ENCODE results near the gene CAST.

The CAST gene

GRCh38 chr5:96636046-96636445 is 26.1 kb upstream of the CAST start:
- no peak for TF ChIP-seq GATA3 (IDR thresholded peaks at IDR 0.05; ENCODE audit: low read depth, low read length)
- no peak for TF ChIP-seq GATA2 (IDR thresholded peaks at IDR 0.05; ENCODE audit: low read depth, low read length)

DNA sequence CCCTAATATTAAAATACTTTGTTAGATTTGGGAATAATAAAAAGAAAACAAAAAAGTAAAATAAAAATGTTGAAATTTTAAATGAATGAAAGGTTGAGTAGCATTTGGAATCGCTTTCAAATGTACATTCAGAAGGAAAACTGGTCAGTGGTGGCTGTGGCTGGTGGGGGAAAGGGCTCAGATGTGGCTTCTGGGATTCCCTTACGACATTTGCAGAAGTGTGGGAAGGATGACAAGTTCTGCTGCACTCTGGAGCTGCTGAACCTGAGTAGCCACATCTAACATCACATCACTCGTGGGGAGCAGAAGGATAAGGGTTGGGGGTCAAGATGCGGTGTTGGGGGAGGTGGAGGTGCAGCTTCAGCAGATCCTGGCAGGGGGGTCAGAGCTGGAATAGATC is 25.6 kb upstream of the CAST start:
- TF ChIP-seq GATA2 (IDR thresholded peaks at IDR 0.05; ENCODE audit: low read depth, low read length) (no peak), GATA3 (IDR thresholded peaks at IDR 0.05; ENCODE audit: low read depth, low read length) (no peak)

- no peak for TF ChIP-seq GATA2 (IDR thresholded peaks at IDR 0.05; ENCODE audit: low read depth, low read length)
These were observed 25.0 kb upstream of the CAST start for GRCh38 chr5:96637196-96637595.

DNA sequence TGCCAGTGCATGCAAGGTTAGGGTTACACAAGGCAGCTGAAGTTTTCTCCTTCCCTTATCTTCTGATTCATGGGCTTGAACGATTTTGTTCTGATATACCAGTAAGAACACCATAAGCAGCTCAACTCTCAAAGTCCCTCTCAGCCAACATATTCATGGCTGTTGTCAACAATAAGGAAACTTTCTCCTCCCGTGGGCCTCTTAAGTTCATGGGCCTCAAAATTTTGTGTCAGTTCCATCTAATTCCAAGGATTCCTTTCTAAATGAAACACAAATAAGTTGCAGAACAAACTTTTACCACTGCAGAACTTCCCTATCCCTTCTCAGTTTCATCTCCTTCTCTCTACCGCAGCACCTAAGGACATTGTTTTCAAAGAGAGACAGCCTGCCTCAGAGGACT is 23.6 kb upstream of the CAST start:
- no peak for TF ChIP-seq GATA2 (IDR thresholded peaks at IDR 0.05; ENCODE audit: low read depth, low read length)
- TF ChIP-seq GATA3 (IDR thresholded peaks at IDR 0.05; ENCODE audit: low read depth, low read length): no peak

- no peak for TF ChIP-seq GATA2 (IDR thresholded peaks at IDR 0.05; ENCODE audit: low read depth, low read length)
These were observed 21.5 kb upstream of the CAST start for GRCh38 chr5:96640696-96641095.

- TF ChIP-seq GATA2 (IDR thresholded peaks at IDR 0.05; ENCODE audit: low read depth, low read length): no peak
- no peak for TF ChIP-seq GATA3 (IDR thresholded peaks at IDR 0.05; ENCODE audit: low read depth, low read length)
These were observed 20.6 kb upstream of the CAST start for GRCh38 chr5:96641368-96642280.

DNA sequence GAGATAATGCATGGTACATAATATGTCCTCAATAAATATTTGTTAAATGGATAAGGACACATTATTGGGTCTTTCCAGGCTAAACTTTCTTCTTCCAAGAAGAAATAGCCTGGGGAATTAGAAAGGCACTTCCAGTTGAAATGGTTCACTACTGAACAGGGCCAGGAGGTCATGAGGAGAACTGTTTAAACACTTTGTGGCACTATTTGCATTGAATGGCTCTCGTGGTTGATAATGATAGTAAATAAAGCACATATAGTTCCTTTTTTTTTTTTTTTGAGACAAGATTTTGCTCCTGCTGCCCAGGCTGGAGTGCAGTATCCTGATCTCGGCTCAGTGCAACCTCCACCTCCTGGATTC is 19.9 kb upstream of the CAST start:
- TF ChIP-seq GATA3 (IDR thresholded peaks at IDR 0.05; ENCODE audit: low read depth, low read length) (no peak), GATA2 (IDR thresholded peaks at IDR 0.05; ENCODE audit: low read depth, low read length) (no peak)

GRCh38 chr5:96645091-96645490 is 17.1 kb upstream of the CAST start:
- no peak for TF ChIP-seq GATA3 (IDR thresholded peaks at IDR 0.05; ENCODE audit: low read depth, low read length)
- TF ChIP-seq GATA2 (IDR thresholded peaks at IDR 0.05; ENCODE audit: low read depth, low read length): no peak

- TF ChIP-seq GATA3 (IDR thresholded peaks at IDR 0.05; ENCODE audit: low read depth, low read length) (no peak), GATA2 (IDR thresholded peaks at IDR 0.05; ENCODE audit: low read depth, low read length) (no peak)
These were observed 14.2 kb upstream of the CAST start for GRCh38 chr5:96648023-96648422.

DNA sequence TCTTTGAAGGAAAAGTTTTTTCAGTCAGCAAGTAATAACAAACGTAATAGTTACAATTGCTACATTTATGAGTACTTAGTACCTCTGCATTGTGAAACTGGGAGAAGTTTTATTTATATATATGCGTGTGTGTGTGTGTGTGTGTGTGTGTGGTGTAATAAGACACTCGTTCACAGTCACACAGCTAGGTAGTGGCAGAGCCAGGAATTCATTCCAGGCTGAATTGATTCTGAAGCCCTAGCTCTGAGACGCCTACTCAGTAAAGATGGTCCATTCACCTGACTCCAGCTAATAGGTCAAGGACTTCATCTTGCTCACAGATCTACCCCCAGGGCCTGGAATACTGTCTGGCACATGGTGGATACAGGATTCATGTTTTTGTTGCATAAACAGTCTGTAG is 13.6 kb upstream of the CAST start:
- TF ChIP-seq GATA3 (IDR thresholded peaks at IDR 0.05; ENCODE audit: low read depth, low read length) (no peak), GATA2 (IDR thresholded peaks at IDR 0.05; ENCODE audit: low read depth, low read length) (peak; percentile 63)

GRCh38 chr5:96649251-96649662 is 12.9 kb upstream of the CAST start:
- TF ChIP-seq GATA3 (IDR thresholded peaks at IDR 0.05; ENCODE audit: low read depth, low read length) (no peak), GATA2 (IDR thresholded peaks at IDR 0.05; ENCODE audit: low read depth, low read length) (no peak)

GRCh38 chr5:96649681-96650540 is 12.3 kb upstream of the CAST start:
- TF ChIP-seq GATA3 (IDR thresholded peaks at IDR 0.05; ENCODE audit: low read depth, low read length) (no peak), GATA2 (IDR thresholded peaks at IDR 0.05; ENCODE audit: low read depth, low read length) (no peak)

DNA sequence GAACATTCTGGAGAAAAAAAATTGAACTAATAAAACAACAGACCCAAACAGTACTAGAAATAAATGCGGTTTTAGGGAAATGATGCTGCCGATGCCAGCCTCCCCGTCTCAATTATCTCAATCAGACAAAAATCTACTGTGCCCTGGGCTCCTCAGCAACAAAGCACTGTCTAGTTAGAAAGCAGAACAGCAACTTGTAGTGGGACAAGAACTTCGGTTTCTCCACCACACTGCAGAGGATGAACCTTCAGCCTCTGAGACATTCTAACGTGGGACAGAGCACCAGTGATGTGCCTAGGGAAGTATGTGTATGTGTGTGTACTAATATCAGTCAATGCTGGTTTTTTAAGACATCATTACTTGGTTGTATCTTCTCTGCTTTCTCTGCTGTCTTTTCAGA is 11.1 kb upstream of the CAST start:
- TF ChIP-seq GATA3 (IDR thresholded peaks at IDR 0.05; ENCODE audit: low read depth, low read length) (no peak), GATA2 (IDR thresholded peaks at IDR 0.05; ENCODE audit: low read depth, low read length) (no peak)

DNA sequence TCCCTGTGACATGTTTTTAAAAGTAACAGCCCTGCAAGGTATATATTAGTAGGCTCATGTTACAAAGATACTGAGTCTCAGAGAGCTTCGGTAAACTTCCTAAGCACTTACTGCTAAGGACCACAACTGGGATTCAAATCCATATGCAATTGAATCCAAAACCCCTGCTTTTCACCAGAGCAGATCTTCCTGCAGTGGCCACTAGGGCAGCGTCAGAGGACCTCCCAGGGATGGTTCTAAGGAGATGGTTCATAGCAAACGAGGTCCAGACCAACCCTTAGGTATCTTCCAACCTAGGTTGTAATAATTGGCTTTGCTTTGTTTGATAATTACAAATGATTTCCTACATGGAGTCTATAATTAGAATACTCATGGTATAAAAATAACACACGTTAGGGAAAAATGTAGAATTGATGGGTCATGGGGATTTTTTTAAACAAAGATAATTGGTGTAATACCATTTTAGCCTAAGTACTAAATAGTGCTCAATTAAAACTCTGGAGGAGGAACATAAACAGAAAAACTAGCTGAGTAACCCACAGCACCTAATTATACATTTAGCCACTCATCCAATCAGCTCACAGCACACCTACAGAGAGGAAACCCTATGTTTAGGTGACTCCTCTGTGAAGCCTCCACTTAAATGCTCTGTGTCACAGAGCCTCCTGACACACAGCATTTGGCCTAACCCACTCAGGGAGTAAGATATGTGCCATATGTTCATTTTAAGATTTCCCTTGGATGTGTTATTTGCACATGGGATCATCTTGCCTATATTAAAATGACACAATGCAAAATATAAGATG is 10.0 kb upstream of the CAST start:
- TF ChIP-seq GATA3 (IDR thresholded peaks at IDR 0.05; ENCODE audit: low read depth, low read length): no peak
- TF ChIP-seq GATA2 (IDR thresholded peaks at IDR 0.05; ENCODE audit: low read depth, low read length): no peak

Measured in SH-SY5Y (cell line).